NK-92 treated with Interleukin-12 subunit alpha and Interleukin-12 subunit beta, amount 100 ng/mL, for 24 hours (cell line): ENCODE results near the gene IL10RB.
"Not testable (repeated sequence)": the region's sequence is repeated elsewhere in the genome, so short reads cannot be mapped to it uniquely, and the experiment has no call there.

Experiments used
- DNase-seq: peaks from one replicate; lab custom pipeline; 2025; lab: John Stamatoyannopoulos, UW

IL10RB gene

GRCh38 chr21:33302055-33302454 lies 35.9 kb downstream of the IL10RB start:
- no peak for DNase-seq

GRCh38 chr21:33302796-33303195 lies 36.6 kb downstream of the IL10RB start:
- no peak for DNase-seq

GRCh38 chr21:33305344-33305671 lies 39.1 kb downstream of the IL10RB start:
- DNase-seq = no peak

- DNase-seq = no peak
These were observed 39.8 kb downstream of the IL10RB start for GRCh38 chr21:33305938-33306337.

- DNase-seq = no peak
These were observed 42.7 kb downstream of the IL10RB start for GRCh38 chr21:33308586-33309490.

GRCh38 chr21:33309778-33310177 lies 43.6 kb downstream of the IL10RB start:
- no peak for DNase-seq

GRCh38 chr21:33312121-33312520 lies 46.0 kb downstream of the IL10RB start:
- DNase-seq = no peak

- DNase-seq = no peak
These were observed 47.0 kb downstream of the IL10RB start for GRCh38 chr21:33313183-33313582.

- no peak for DNase-seq
These were observed 47.4 kb downstream of the IL10RB start for GRCh38 chr21:33313611-33314010.

GRCh38 chr21:33314111-33314510 lies 47.9 kb downstream of the IL10RB start:
- no peak for DNase-seq

GRCh38 chr21:33315946-33316710 lies 50.0 kb downstream of the IL10RB start:
- DNase-seq = no peak

- DNase-seq = no peak
These were observed 51.0 kb downstream of the IL10RB start for GRCh38 chr21:33317145-33317544.

- DNase-seq = no peak
These were observed 51.8 kb downstream of the IL10RB start for GRCh38 chr21:33317786-33318486.

- DNase-seq = not testable (repeated sequence)
These were observed 54.8 kb downstream of the IL10RB start for GRCh38 chr21:33321005-33321404.

GRCh38 chr21:33323610-33324009 lies 57.4 kb downstream of the IL10RB start:
- DNase-seq = not testable (repeated sequence)

GRCh38 chr21:33324291-33325221 lies 58.4 kb downstream of the IL10RB start, which contains the start of gene IFNAR1:
Gene IFNAR1 (plus strand): TSS chr21:33324970. CDS start chr21:33325056, 86 bp downstream.
- peak; percentile 99 for DNase-seq

- peak; percentile 62 for DNase-seq
These were observed 59.3 kb downstream of the IL10RB start for GRCh38 chr21:33325222-33326067.

GRCh38 chr21:33327326-33327725 lies 61.2 kb downstream of the IL10RB start:
- no peak for DNase-seq

GRCh38 chr21:33327792-33328433 lies 61.7 kb downstream of the IL10RB start:
- no peak for DNase-seq

- DNase-seq = no peak
These were observed 64.6 kb downstream of the IL10RB start for GRCh38 chr21:33330726-33331125.
